H1 (cell line): ENCODE results near the gene FAM210A. TPM values are rescaled to one million over a fixed set of nuclear protein-coding genes. Genes with fewer than 3 reads are reported as not detected.

Experiments
- CTCF ChIA-PET: fragments of 300-600 bp; sonication (Branson Sonifier 250); formaldehyde crosslinking; loops from one replicate; lab custom pipeline; 2021; ENCODE audit not compliant: partially characterized antibody; lab: Charles Lee
- POLR2A ChIA-PET: fragments of 300-600 bp; sonication (Branson Sonifier 250); formaldehyde crosslinking; loops from one replicate; lab custom pipeline; 2021; ENCODE audit warnings: inconsistent platforms; ENCODE audit not compliant: partially characterized antibody; lab: Charles Lee
- DNase-seq, 2 experiments: peaks; one replicate each; pipeline versions ENCODE4 v3.0.0 to v3.0.0-alpha.2; 2010 to 2022; ENCODE audit warnings: low spot score in 2 of 2, low read depth in 1 of 2, mixed read lengths in 1 of 2
- FAIRE-seq: peaks from 2 replicates; lab custom pipeline; 2011; peaks lifted over from hg19 to GRCh38; lab: Jason Lieb, UNC
- H2AFZ ChIP-seq: 2 replicates; pipeline ENCODE4 v1.8.1; 2012; ENCODE audit warnings: low read length, inconsistent platforms
- H2AK5ac ChIP-seq: 2 replicates; pipeline ENCODE4 v1.6.1; 2013; ENCODE audit warnings: low read depth, low read length
- H2BK120ac ChIP-seq: replicated peaks from 2 replicates; pipeline ENCODE3; 2013; ENCODE audit warnings: low read depth, low read length, inconsistent platforms
- H2BK12ac ChIP-seq: 2 replicates; pipeline ENCODE4 v1.6.1; 2013; ENCODE audit warnings: low read depth, low read length
- H2BK15ac ChIP-seq: 2 replicates; pipeline ENCODE4 v1.6.1; 2013; ENCODE audit warnings: low read length
- H2BK20ac ChIP-seq: 2 replicates; pipeline ENCODE4 v1.6.1; 2013; ENCODE audit warnings: low read length
- H2BK5ac ChIP-seq: 2 replicates; pipeline ENCODE4 v1.6.1; 2013; ENCODE audit warnings: low read depth, low read length
- H3K14ac ChIP-seq: 2 replicates; pipeline ENCODE4 v1.6.1; 2013; ENCODE audit warnings: inconsistent platforms; ENCODE audit not compliant: insufficient read length
- H3K18ac ChIP-seq: 2 replicates; pipeline ENCODE4 v1.6.1; 2013; ENCODE audit warnings: low read length; ENCODE audit errors: extremely low read depth
- H3K23ac ChIP-seq: 2 replicates; pipeline ENCODE4 v1.6.1; 2013; ENCODE audit warnings: inconsistent platforms; ENCODE audit not compliant: insufficient read length
- H3K23me2 ChIP-seq: 2 replicates; pipeline ENCODE4 v1.6.1; 2013; ENCODE audit warnings: low read depth, low read length
- H3K27ac ChIP-seq: 2 replicates; pipeline ENCODE4 v1.6.1; 2011; ENCODE audit warnings: low read depth, low read length, inconsistent platforms
- H3K27me3 ChIP-seq, 4 experiments: replicated peaks in 1 of 4; 1 replicate in 1 of 4; 2 replicates in 3 of 4; pipeline versions ENCODE4 v1.6.1 to v1.8.1; 2011 to 2013; ENCODE audit warnings: low read length in 3 of 4, mild to moderate bottlenecking in 3 of 4, inconsistent platforms in 2 of 4, mixed read lengths in 2 of 4, moderate library complexity in 1 of 4; ENCODE audit not compliant: control insufficient read depth in 3 of 4, insufficient read depth in 3 of 4; ENCODE audit errors: extremely low read depth in 1 of 4
- H3K36me3 ChIP-seq, 4 experiments: 2 replicates each; pipeline versions ENCODE4 v1.6.1 to v1.8.1; 2011 to 2013; ENCODE audit warnings: mild to moderate bottlenecking in 4 of 4, low read length in 3 of 4, moderate library complexity in 2 of 4, control low read depth in 1 of 4, inconsistent platforms in 1 of 4; ENCODE audit not compliant: insufficient read depth in 4 of 4, control insufficient read depth in 2 of 4
- H3K4ac ChIP-seq: replicated peaks from 2 replicates; pipeline ENCODE3; 2013; ENCODE audit warnings: low read length, low read depth, mixed read lengths, inconsistent platforms; ENCODE audit not compliant: insufficient read length
- H3K4me1 ChIP-seq, 4 experiments: replicated peaks in 1 of 4; 1 replicate in 1 of 4; 2 replicates in 3 of 4; pipeline versions ENCODE4 v1.6.1 to v1.8.1; 2011 to 2013; ENCODE audit warnings: low read length in 3 of 4, inconsistent platforms in 2 of 4, mixed read lengths in 1 of 4; ENCODE audit not compliant: insufficient read depth in 4 of 4, control insufficient read depth in 3 of 4
- H3K4me2 ChIP-seq, 2 experiments: 2 replicates each; pipeline versions ENCODE4 v1.6.1 to v1.8.1; 2011 to 2013; ENCODE audit warnings: low read depth in 2 of 2, low read length in 2 of 2, control low read depth in 1 of 2, inconsistent platforms in 1 of 2, mild to moderate bottlenecking in 1 of 2; ENCODE audit not compliant: insufficient read depth in 1 of 2
- H3K4me3 ChIP-seq, 4 experiments: fragments of 200-600, 300-600 bp in 1 of 4; sonication (generic), shearing (Covaris generic), sonication (Bioruptor Twin) in 1 of 4; 2 replicates each; pipeline versions ENCODE4 v1.5.1 to v1.8.1; 2011 to 2016; ENCODE audit warnings: low read length in 4 of 4, low read depth in 3 of 4, control low read depth in 2 of 4, inconsistent platforms in 2 of 4, mild to moderate bottlenecking in 2 of 4, mixed read lengths in 1 of 4, moderate library complexity in 1 of 4; ENCODE audit not compliant: insufficient read depth in 2 of 4; ENCODE audit errors: extremely low read depth in 1 of 4
- H3K56ac ChIP-seq: replicated peaks from 2 replicates; pipeline ENCODE3; 2013; ENCODE audit warnings: low read depth, mild to moderate bottlenecking, mixed read lengths, low read length, inconsistent platforms; ENCODE audit not compliant: insufficient read length
- H3K79me1 ChIP-seq: 2 replicates; pipeline ENCODE4 v1.6.1; 2013; ENCODE audit warnings: low read depth, low read length, control low read depth
- H3K79me2 ChIP-seq, 2 experiments: 2 replicates each; pipeline versions ENCODE4 v1.6.1 to v1.8.1; 2012 to 2013; ENCODE audit warnings: low read length in 2 of 2, mild to moderate bottlenecking in 2 of 2, inconsistent platforms in 1 of 2; ENCODE audit not compliant: insufficient read depth in 2 of 2, control insufficient read depth in 1 of 2
- H3K9ac ChIP-seq, 4 experiments: replicated peaks in 1 of 4; 1 replicate in 1 of 4; 2 replicates in 3 of 4; pipeline versions ENCODE4 v1.6.1 to v1.8.1; 2011 to 2013; ENCODE audit warnings: low read depth in 3 of 4, low read length in 3 of 4, control low read depth in 2 of 4, mild to moderate bottlenecking in 2 of 4, moderate library complexity in 2 of 4, inconsistent platforms in 1 of 4; ENCODE audit errors: extremely low read depth in 1 of 4
- H3K9me3 ChIP-seq, 2 experiments: 2 replicates each; pipeline versions ENCODE4 v1.6.1 to v1.8.1; 2012 to 2013; ENCODE audit warnings: mild to moderate bottlenecking in 2 of 2, moderate library complexity in 2 of 2, control low read depth in 1 of 2, inconsistent platforms in 1 of 2, low read depth in 1 of 2, low read length in 1 of 2, mixed read lengths in 1 of 2; ENCODE audit not compliant: insufficient read depth in 2 of 2
- H4K20me1 ChIP-seq, 2 experiments: replicated peaks in 1 of 2; 2 replicates each; pipeline versions ENCODE3 to v1.8.1; 2011 to 2013; ENCODE audit warnings: inconsistent platforms in 2 of 2, low read length in 2 of 2, mild to moderate bottlenecking in 1 of 2; ENCODE audit not compliant: insufficient read depth in 2 of 2, control insufficient read depth in 1 of 2
- H4K5ac ChIP-seq: 2 replicates; pipeline ENCODE4 v1.6.1; 2013; ENCODE audit warnings: low read length, low read depth, mixed read lengths, inconsistent platforms; ENCODE audit not compliant: insufficient read length
- H4K8ac ChIP-seq: 2 replicates; pipeline ENCODE4 v1.8.0; 2013; ENCODE audit warnings: mild to moderate bottlenecking, moderate library complexity, low read length, inconsistent platforms; ENCODE audit not compliant: insufficient read depth; ENCODE audit errors: extremely low read depth
- H4K91ac ChIP-seq: replicated peaks from 2 replicates; pipeline ENCODE3; 2013; ENCODE audit warnings: low read length, mixed read lengths, inconsistent platforms; ENCODE audit not compliant: insufficient read length
- BACH1 ChIP-seq: IDR thresholded peaks from 2 replicates; pipeline ENCODE4 v1.6.1; 2012; ENCODE audit warnings: low read length, improper control_type of control experiment
- CHD2 ChIP-seq: IDR thresholded peaks from 2 replicates; pipeline ENCODE4 v1.6.1; 2012; ENCODE audit warnings: low read length, improper control_type of control experiment
- FOSL1 ChIP-seq: IDR thresholded peaks from 2 replicates; pipeline ENCODE4 v1.6.1; 2011; ENCODE audit warnings: mild to moderate bottlenecking, low read depth, low read length, moderate library complexity; ENCODE audit not compliant: insufficient read depth
- KDM5A ChIP-seq: fragments of 200-600 bp; IDR thresholded peaks from 2 replicates; pipeline ENCODE4 v1.7.1; 2012; ENCODE audit warnings: mild to moderate bottlenecking, low read length, inconsistent platforms, mixed read lengths
- MAFK ChIP-seq: IDR thresholded peaks from 2 replicates; pipeline ENCODE4 v1.6.1; 2012; ENCODE audit warnings: low read depth, mild to moderate bottlenecking, improper control_type of control experiment, low read length
- MAX ChIP-seq: IDR thresholded peaks from 2 replicates; pipeline ENCODE4 v1.6.1; 2012; ENCODE audit warnings: inconsistent platforms
- NRF1 ChIP-seq: IDR thresholded peaks from 2 replicates; pipeline ENCODE4 v1.6.1; 2011; ENCODE audit warnings: mild to moderate bottlenecking, low read depth, low read length, improper control_type of control experiment
- PHF8 ChIP-seq: fragments of 200-600 bp; sonication (generic); conservative IDR thresholded peaks from 2 replicates; pipeline ENCODE4 v1.7.1; 2012; ENCODE audit warnings: low read depth, mild to moderate bottlenecking, inconsistent platforms, low read length, moderate library complexity
- SIN3A ChIP-seq, 2 experiments: IDR thresholded peaks in 1 of 2; conservative IDR thresholded peaks in 1 of 2; 2 replicates each; pipeline ENCODE4 v1.6.1; 2011 to 2012; ENCODE audit warnings: low read length in 2 of 2, improper control_type of control experiment in 1 of 2, low read depth in 1 of 2, mild to moderate bottlenecking in 1 of 2
- TAF1 ChIP-seq: IDR thresholded peaks from 2 replicates; pipeline ENCODE4 v1.6.1; 2011; ENCODE audit warnings: mild to moderate bottlenecking, low read depth, low read length
- TEAD4 ChIP-seq: IDR thresholded peaks from 2 replicates; pipeline ENCODE4 v1.6.1; 2012; ENCODE audit warnings: low read depth, low read length, inconsistent platforms, mixed read lengths
- ZNF274 ChIP-seq: IDR thresholded peaks from 2 replicates; pipeline ENCODE4 v1.7.0; 2012; ENCODE audit warnings: low read length, borderline replicate concordance; ENCODE audit errors: extremely low read depth
- WGBS, 2 experiments: shearing (Covaris generic) in 1 of 2; methylation state at CpG; one replicate each; pipeline versions ENCODE4 v1.1.6 to v1.1.7; 2013 to 2015; ENCODE audit warnings: low lambda C conversion rate in 2 of 2, mixed read lengths in 2 of 2, inconsistent platforms in 1 of 2, low coverage in 1 of 2, missing lambda C conversion rate in 1 of 2; ENCODE audit not compliant: insufficient replicate concordance in 2 of 2, insufficient coverage in 1 of 2, insufficient read length in 1 of 2; ENCODE audit errors: extremely low coverage in 1 of 2, missing lambda C conversion rate in 1 of 2; 5-methylcytosine and 5-hydroxymethylcytosine counted together
- polyA plus RNA-seq, 7 experiments: library from polyadenylated mRNA; depleted of rRNA in 3 of 7; stranded (reverse) in 5 of 7; unstranded in 2 of 7; fragments of >200 nt in 5 of 7; fragments of 200-250 nt in 2 of 7; gene quantifications; 1 replicate in 5 of 7; 2 replicates in 1 of 7; 4 replicates in 1 of 7; pipeline versions ENCODE4 v1.2.1 to v1.2.3, GENCODE V29; 2011 to 2013; ENCODE audit warnings: missing spikeins in 2 of 7, mixed read lengths in 2 of 7
- total RNA-seq: library from RNA; stranded (reverse); fragmentation: NEBNext Ultra II Directional; extraction: Animal tissue kit (Norgen Biotek cat#: 25700); gene quantifications from 2 replicates; pipeline ENCODE4 v1.2.1, GENCODE V29; 2021
- TF ChIP-seq, protein P1 (sequence below): IDR thresholded peaks from 2 replicates; pipeline ENCODE4 v1.6.1; 2012; ENCODE audit warnings: inconsistent platforms

FAM210A gene
- total and polyA plus RNA-seq, 2 of the 8 experiments (the other 6 are each of a cell fraction or from before 2014, with no cell fraction given), result 8.2 to 25.4 TPM

- no peaks in the 10 kb centered on the region for H3K23me2 ChIP-seq
- H3K4me1 ChIP-seq, result no peaks in the 10 kb centered on the region
- no peak overlapping the region for H3K14ac ChIP-seq
- no peak overlapping the region for H3K27ac ChIP-seq
- no peak overlapping the region for H3K23ac ChIP-seq
- H3K18ac ChIP-seq, result no peak overlapping the region
- POLR2A ChIA-PET, result no interaction called here
- H3K9me3 ChIP-seq, result no peaks in the 10 kb centered on the region
- no peak overlapping the region for H4K91ac ChIP-seq
- H2BK20ac ChIP-seq, result no peak overlapping the region
- CTCF ChIA-PET, result no interaction called here
- no peak overlapping the region for H2AK5ac ChIP-seq
- no peak overlapping the region for H2AFZ ChIP-seq
- H3K4me3 ChIP-seq, result no peak overlapping the region
- H3K36me3 ChIP-seq, result peaks cover 12 to 76% (median 43%) of the 10 kb centered on the region in 4 experiments
- no peak overlapping the region for H2BK12ac ChIP-seq
- no peaks in the 10 kb centered on the region for H3K79me1 ChIP-seq
- WGBS, 2 experiments, result 94% methylated on average over 2 of the region's 2 CpGs; no CpG with 5 or more reads in 1 of the 2 experiments
- no peak overlapping the region for H3K4ac ChIP-seq
- no peak overlapping the region for H4K5ac ChIP-seq
- H4K20me1 ChIP-seq, result peaks cover 1 to 2% of the 10 kb centered on the region in 2 experiments
- H2BK15ac ChIP-seq, result no peak overlapping the region
- H3K27me3 ChIP-seq, result no peaks in the 10 kb centered on the region
- H3K4me2 ChIP-seq, result no peak overlapping the region
- no peak overlapping the region for H3K56ac ChIP-seq
- H2BK5ac ChIP-seq, result no peak overlapping the region
- DNase-seq, result no peak
- no peak for FAIRE-seq
- H4K8ac ChIP-seq, result no peak overlapping the region
- H2BK120ac ChIP-seq, result no peak overlapping the region
- no peak for TF ChIP-seq FOSL1
- no peak for TF ChIP-seq BACH1
- TF ChIP-seq PHF8, result no peak
- TF ChIP-seq TEAD4, result no peak
- no peak for TF ChIP-seq TAF1
- TF ChIP-seq ZNF274, result no peak
- no peak for TF ChIP-seq NRF1
- TF ChIP-seq, protein P1, sequence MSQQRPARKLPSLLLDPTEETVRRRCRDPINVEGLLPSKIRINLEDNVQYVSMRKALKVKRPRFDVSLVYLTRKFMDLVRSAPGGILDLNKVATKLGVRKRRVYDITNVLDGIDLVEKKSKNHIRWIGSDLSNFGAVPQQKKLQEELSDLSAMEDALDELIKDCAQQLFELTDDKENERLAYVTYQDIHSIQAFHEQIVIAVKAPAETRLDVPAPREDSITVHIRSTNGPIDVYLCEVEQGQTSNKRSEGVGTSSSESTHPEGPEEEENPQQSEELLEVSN, result no peak
- no peak for TF ChIP-seq SIN3A (conservative IDR thresholded peaks at IDR 0.05 in 1 of 2, IDR thresholded peaks at IDR 0.05 in 1 of 2; ENCODE audit: low read depth in 1 of 2, low read length in 2 of 2)
- TF ChIP-seq CHD2, result no peak
- no peak for TF ChIP-seq MAX
- no peak for TF ChIP-seq MAFK
- no peak for TF ChIP-seq KDM5A
- peaks cover 0 to 25% of the 10 kb centered on the region in 2 experiments; a peak in 2 of 4 replicates for H3K79me2 ChIP-seq
- no peak overlapping the region for H3K9ac ChIP-seq
Measured at GRCh38 chr18:13735681-13736080, 9.3 kb upstream of the FAM210A start.
